A549 (cell line): Measurements from ENCODE around the gene IRF1. TPM values are rescaled to one million over a fixed set of nuclear protein-coding genes. Genes with fewer than 3 reads are reported as not detected.

Experiments used
- ATAC-seq, 2 experiments: fragments of 200-7000 bp in 1 of 2; fragments of >200 bp in 1 of 2; cut with Nextera tagmentation in 1 of 2; cut with Tn5 transposase in 1 of 2; 3 replicates each; pipeline versions ENCODE4 v1.8.0 to v1.9.1; 2018 to 2020; ENCODE audit warnings: mild to moderate bottlenecking in 1 of 2, moderate library complexity in 1 of 2
- CTCF ChIA-PET: fragments of 300-600 bp; sonication (Branson Sonifier 250); formaldehyde crosslinking; extraction: SDS; loops from one replicate; lab custom pipeline; 2021; ENCODE audit warnings: antibody characterized with exemption, inconsistent platforms; lab: Yijun Ruan, JAX
- POLR2A ChIA-PET: fragments of 350-600 bp; formaldehyde crosslinking; extraction: SDS; loops from one replicate; lab custom pipeline; 2021; ENCODE audit warnings: antibody characterized with exemption, inconsistent platforms; lab: Yijun Ruan, JAX
- DNase-seq, 2 experiments: peaks; one replicate each; pipeline versions ENCODE4 v3.0.0 to v3.0.0-alpha.2; 2011 to 2016; ENCODE audit warnings: low read depth in 1 of 2, low spot score in 1 of 2
- FAIRE-seq: peaks from 2 replicates; lab custom pipeline; 2011; peaks lifted over from hg19 to GRCh38; lab: Jason Lieb, UNC
- H3K27ac ChIP-seq, 2 experiments: fragments of >200 bp; sonication (Bioruptor Twin); formaldehyde crosslinking; 3 replicates each; pipeline ENCODE4 v1.5.1; 2016 to 2017
- H3K4me1 ChIP-seq: fragments of >200 bp; sonication (Bioruptor Twin); formaldehyde crosslinking; 3 replicates; pipeline ENCODE4 v1.6.1; 2016
- H3K4me2 ChIP-seq: fragments of >200 bp; sonication (Bioruptor Twin); formaldehyde crosslinking; 3 replicates; pipeline ENCODE4 v1.6.1; 2016
- H3K4me3 ChIP-seq: fragments of >200 bp; sonication (Bioruptor Twin); formaldehyde crosslinking; 3 replicates; pipeline ENCODE4 v1.5.1; 2016
- H3K9me3 ChIP-seq: fragments of >200 bp; sonication (Bioruptor Twin); formaldehyde crosslinking; 3 replicates; pipeline ENCODE4 v1.6.1; 2016
- CBX2 ChIP-seq: fragments of 200-600 bp; sonication (generic); IDR thresholded peaks from 2 replicates; pipeline ENCODE4 v1.6.1; 2016; ENCODE audit warnings: low read depth, mild to moderate bottlenecking, borderline replicate concordance
- CBX8 ChIP-seq: fragments of 200-600 bp; sonication (generic); IDR thresholded peaks from 2 replicates; pipeline ENCODE4 v1.6.1; 2016
- CEBPB ChIP-seq, 2 experiments: fragments of >200 bp in 1 of 2; sonication (Bioruptor Twin) in 1 of 2; formaldehyde crosslinking in 1 of 2; IDR thresholded peaks; 2 replicates each; pipeline ENCODE4 v1.6.1; 2012 to 2016
- CHD2 ChIP-seq: fragments of 150-350 bp; IDR thresholded peaks from 2 replicates; pipeline ENCODE4 v1.6.1; 2014; ENCODE audit warnings: low read length; ENCODE audit not compliant: partially characterized antibody
- CHD4 ChIP-seq: fragments of 200-600 bp; sonication (generic); IDR thresholded peaks from 2 replicates; pipeline ENCODE4 v1.6.1; 2016; ENCODE audit warnings: antibody characterized with exemption, mild to moderate bottlenecking, borderline replicate concordance
- EHF ChIP-seq: fragments of 250-450 bp; sonication (Bioruptor Pico); IDR thresholded peaks from 2 replicates; pipeline ENCODE4 v1.5.0; 2020; ENCODE audit warnings: mild to moderate bottlenecking
- EHMT2 ChIP-seq: fragments of 200-600 bp; sonication (generic); IDR thresholded peaks from 2 replicates; pipeline ENCODE4 v1.6.1; 2016; ENCODE audit warnings: antibody characterized with exemption, low read depth, mild to moderate bottlenecking, moderate library complexity
- EP300 ChIP-seq, 2 experiments: fragments of >200 bp; sonication (Bioruptor Twin); formaldehyde crosslinking; IDR thresholded peaks; 2 replicates in 1 of 2; 3 replicates in 1 of 2; pipeline ENCODE4 v1.6.1; 2016 to 2017
- FOSB ChIP-seq: fragments of 250-450 bp; sonication (Bioruptor Pico); IDR thresholded peaks from 2 replicates; pipeline ENCODE4 v1.5.0; 2020; ENCODE audit warnings: mild to moderate bottlenecking, moderate library complexity
- FOSL2 ChIP-seq, 2 experiments: fragments of 450-650 bp in 1 of 2; fragments of >200 bp in 1 of 2; sonication (Bioruptor Twin) in 1 of 2; formaldehyde crosslinking; IDR thresholded peaks; 2 replicates each; pipeline versions ENCODE4 v1.5.0 to v1.6.1; 2016 to 2020; ENCODE audit warnings: mild to moderate bottlenecking in 1 of 2, moderate library complexity in 1 of 2
- GATA3 ChIP-seq: IDR thresholded peaks from 2 replicates; pipeline ENCODE4 v1.6.1; 2012; ENCODE audit warnings: borderline replicate concordance
- HOXA7 ChIP-seq: fragments of 250-450 bp; sonication (Bioruptor Pico); IDR thresholded peaks from 2 replicates; pipeline ENCODE4 v1.5.0; 2020; ENCODE audit warnings: mild to moderate bottlenecking, moderate library complexity
- KDM5A ChIP-seq: fragments of 200-600 bp; sonication (generic); IDR thresholded peaks from 2 replicates; pipeline ENCODE4 v1.6.1; 2016; ENCODE audit warnings: antibody characterized with exemption, mild to moderate bottlenecking
- MAFK ChIP-seq: fragments of 450-650 bp; IDR thresholded peaks from 2 replicates; pipeline ENCODE4 v1.6.1; 2014; ENCODE audit not compliant: partially characterized antibody
- MYC ChIP-seq: IDR thresholded peaks from 2 replicates; pipeline ENCODE4 v1.6.1; 2012; ENCODE audit warnings: mild to moderate bottlenecking, inconsistent platforms, low read length, improper control_type of control experiment, borderline replicate concordance
- NR3C1 ChIP-seq: fragments of >200 bp; sonication (Bioruptor Twin); formaldehyde crosslinking; IDR thresholded peaks from 3 replicates; pipeline ENCODE4 v1.6.1; 2017
- POLR2AphosphoS2 ChIP-seq: conservative IDR thresholded peaks from 2 replicates; pipeline ENCODE4 v1.6.1; 2012; ENCODE audit warnings: low read length, improper control_type of control experiment, inconsistent platforms
- RARB ChIP-seq: fragments of 250-450 bp; sonication (Bioruptor Pico); IDR thresholded peaks from 2 replicates; pipeline ENCODE4 v1.8.0; 2021; ENCODE audit warnings: mild to moderate bottlenecking, moderate library complexity
- SREBF2 ChIP-seq: fragments of 450-650 bp; IDR thresholded peaks from 2 replicates; pipeline ENCODE4 v1.6.1; 2014; ENCODE audit warnings: mild to moderate bottlenecking, moderate library complexity
- TP53 ChIP-seq: fragments of 250-450 bp; sonication (Bioruptor Pico); IDR thresholded peaks from 2 replicates; pipeline ENCODE4 v1.5.0; 2021; ENCODE audit warnings: mild to moderate bottlenecking, moderate library complexity
- ZC3H11A ChIP-seq: fragments of 450-650 bp; IDR thresholded peaks from 2 replicates; pipeline ENCODE4 v1.6.1; 2014; ENCODE audit warnings: antibody characterized with exemption, mild to moderate bottlenecking
- ZFP36 ChIP-seq: fragments of 450-650 bp; IDR thresholded peaks from 2 replicates; pipeline ENCODE4 v1.6.1; 2014; ENCODE audit warnings: borderline replicate concordance; ENCODE audit not compliant: partially characterized antibody
- ZSCAN20 ChIP-seq: fragments of 250-450 bp; sonication (Bioruptor Pico); IDR thresholded peaks from 2 replicates; pipeline ENCODE4 v1.8.0; 2022; ENCODE audit warnings: mild to moderate bottlenecking, moderate library complexity
- WGBS: methylation state at CpG from one replicate; pipeline ENCODE4 v1.1.6; 2017; ENCODE audit errors: missing lambda C conversion rate; 5-methylcytosine and 5-hydroxymethylcytosine counted together
- polyA minus RNA-seq: library from RNA; depleted of rRNA, polyadenylated mRNA; stranded (reverse); fragments of >200 nt; gene quantifications from 2 replicates; pipeline ENCODE4 v1.2.3, GENCODE V29; 2011; rRNA and poly(A)+ RNA removed
- polyA plus RNA-seq, 4 experiments: library from polyadenylated mRNA; depleted of rRNA in 3 of 4; stranded (reverse); fragments of >200 nt; fragmentation: RNase III in 1 of 4; extraction: RNeasy Plus Mini Kit Qiagen cat#74134 plus additional on column Dnase treatment in 1 of 4; gene quantifications; 2 replicates in 3 of 4; 3 replicates in 1 of 4; pipeline ENCODE4 v1.2.3, GENCODE V29; 2011 to 2017
- TF ChIP-seq, protein P1 (sequence below): IDR thresholded peaks from 2 replicates; pipeline ENCODE4 v1.6.1; 2012; ENCODE audit warnings: low read depth, borderline replicate concordance
- TF ChIP-seq, protein P2 (sequence below): fragments of 250-450 bp; sonication (Bioruptor Pico); IDR thresholded peaks from 2 replicates; pipeline ENCODE4 v1.5.0; 2020; ENCODE audit warnings: low read depth, mild to moderate bottlenecking, moderate library complexity
- TF ChIP-seq, protein P3 (sequence below): fragments of 250-450 bp; sonication (Bioruptor Pico); IDR thresholded peaks from 2 replicates; pipeline ENCODE4 v1.5.0; 2021; ENCODE audit warnings: mild to moderate bottlenecking, moderate library complexity, borderline replicate concordance
- TF ChIP-seq, protein P4 (sequence below): IDR thresholded peaks from 2 replicates; pipeline ENCODE4 v1.6.1; 2012
- TF ChIP-seq, protein P5 (sequence below): fragments of 200-600 bp; sonication (generic); IDR thresholded peaks from 2 replicates; pipeline ENCODE4 v1.6.1; 2016; ENCODE audit warnings: antibody characterized with exemption, mild to moderate bottlenecking, moderate library complexity
- TF ChIP-seq, protein P6 (sequence below): fragments of >200 bp; sonication (Bioruptor Twin); formaldehyde crosslinking; IDR thresholded peaks from 2 replicates; pipeline ENCODE4 v1.6.1; 2016

IRF1 gene, protein sequence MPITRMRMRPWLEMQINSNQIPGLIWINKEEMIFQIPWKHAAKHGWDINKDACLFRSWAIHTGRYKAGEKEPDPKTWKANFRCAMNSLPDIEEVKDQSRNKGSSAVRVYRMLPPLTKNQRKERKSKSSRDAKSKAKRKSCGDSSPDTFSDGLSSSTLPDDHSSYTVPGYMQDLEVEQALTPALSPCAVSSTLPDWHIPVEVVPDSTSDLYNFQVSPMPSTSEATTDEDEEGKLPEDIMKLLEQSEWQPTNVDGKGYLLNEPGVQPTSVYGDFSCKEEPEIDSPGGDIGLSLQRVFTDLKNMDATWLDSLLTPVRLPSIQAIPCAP
- 10.9 and 11.2 TPM in 2 replicates for polyA plus RNA-seq (2011; rRNA removed)
- polyA plus RNA-seq (2012; cell fraction: cytosol; rRNA removed) = 9.7 and 13.3 TPM in 2 replicates
- polyA plus RNA-seq (2012; cell fraction: nucleus; rRNA removed) = 19.8 and 22.3 TPM in 2 replicates
- 13.3 to 15.5 TPM (median 15.1 TPM) in 3 replicates for polyA plus RNA-seq (2017; fragmentation: RNase III; extraction: RNeasy Plus Mini Kit Qiagen cat#74134 plus additional on column Dnase treatment)
- 27.8 and 35.9 TPM in 2 replicates for polyA minus RNA-seq

DNA sequence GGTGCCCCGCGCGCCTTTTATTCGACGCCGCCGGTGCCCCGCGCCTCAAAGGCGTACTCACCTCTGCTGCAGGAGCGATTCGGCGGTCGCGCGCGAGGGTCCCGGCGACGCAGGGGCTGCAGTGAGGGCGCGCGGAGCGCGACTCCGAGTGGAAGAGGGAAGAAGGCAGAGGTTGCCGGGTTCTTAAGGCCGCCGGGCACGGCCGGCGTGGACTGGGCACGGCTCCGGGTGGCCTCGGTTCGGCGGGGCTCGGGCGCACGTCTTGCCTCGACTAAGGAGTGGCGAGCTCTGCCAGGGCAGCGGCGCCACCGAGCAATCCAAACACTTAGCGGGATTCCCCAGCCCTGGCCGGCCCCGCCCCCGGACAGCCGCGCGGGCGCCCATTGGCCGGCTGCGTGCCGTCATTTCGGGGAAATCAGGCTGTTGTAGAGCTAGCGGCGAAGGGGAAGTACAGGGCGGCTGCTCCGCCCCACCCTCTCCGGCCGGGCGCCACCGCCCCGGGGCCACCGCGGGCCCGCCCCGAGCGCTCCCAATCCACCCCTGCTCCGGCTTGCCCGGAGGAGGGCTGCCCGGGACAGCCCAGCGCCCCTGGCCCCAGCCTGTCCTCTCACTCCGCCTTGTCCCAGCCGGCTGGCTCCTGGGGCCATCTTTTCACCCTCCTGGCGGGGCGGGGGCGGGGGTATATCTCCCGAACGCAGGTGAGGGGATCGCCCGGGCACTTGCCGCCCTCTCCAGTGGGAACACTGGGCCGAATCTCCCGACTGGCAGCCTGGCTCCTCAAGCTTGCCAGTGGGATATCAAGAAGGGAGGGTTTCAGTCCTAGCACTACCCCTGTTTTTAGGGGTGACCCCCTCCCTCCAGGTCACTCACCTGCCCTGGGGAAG is at the start of gene IRF1:
Gene IRF1 (minus strand): TSS at position 290 of the 884 bp plus-strand sequence. CDS start 1,295 bp downstream, outside the sequence.
- Histone ChIP-seq H3K9me3 (no peaks in the 10 kb centered on the region), H3K4me3 (peak within 1 kb of the TSS; percentile 83), H3K4me1 (peaks cover 36% of the 10 kb centered on the region), H3K27ac (peak within 1 kb of the TSS; percentile 92 to 96), H3K4me2 (peak within 1 kb of the TSS; percentile 94)
- ChIA-PET POLR2A (interaction anchor here (0.6 to 2.2 kb wide), 25 partner anchors 9 to 930 kb away, joined by 3 to 32 read pairs (median 5); partner anchors contain the start of genes KIF3A, SLC22A4 and SLC22A5), CTCF (interaction anchor here (0.7 to 4.8 kb wide), 30 partner anchors 8 to 239 kb away, joined by 3 to 30 read pairs (median 5); partner anchors contain the start of gene SLC22A4)
- DNase-seq (peak; percentile 95 to 97), ATAC-seq (peak; percentile 86 to 94), FAIRE-seq (no peak)
- 2% methylated on average over 13 of the region's 87 CpGs for WGBS
- no peak for TF ChIP-seq ZC3H11A
- no peak for TF ChIP-seq CBX2
- TF ChIP-seq CEBPB (IDR thresholded peaks at IDR 0.05) = no peak
- TF ChIP-seq MAFK = no peak
- no peak for TF ChIP-seq EHMT2
- no peak for TF ChIP-seq ZSCAN20 (CRISPR knock-in tag)
- TF ChIP-seq FOSL2 (IDR thresholded peaks at IDR 0.05) = no peak
- no peak for TF ChIP-seq FOSL2 (CRISPR knock-in tag; IDR thresholded peaks at IDR 0.05)
- TF ChIP-seq, protein P1, sequence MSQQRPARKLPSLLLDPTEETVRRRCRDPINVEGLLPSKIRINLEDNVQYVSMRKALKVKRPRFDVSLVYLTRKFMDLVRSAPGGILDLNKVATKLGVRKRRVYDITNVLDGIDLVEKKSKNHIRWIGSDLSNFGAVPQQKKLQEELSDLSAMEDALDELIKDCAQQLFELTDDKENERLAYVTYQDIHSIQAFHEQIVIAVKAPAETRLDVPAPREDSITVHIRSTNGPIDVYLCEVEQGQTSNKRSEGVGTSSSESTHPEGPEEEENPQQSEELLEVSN = peak; percentile 65
- no peak for TF ChIP-seq NR3C1
- no peak for TF ChIP-seq HOXA7 (CRISPR knock-in tag)
- no peak for TF ChIP-seq MYC
- TF ChIP-seq TP53 (CRISPR knock-in tag) = peak; percentile 83; the same call in 1 of the 2 replicates
- no peak for TF ChIP-seq EHF (CRISPR knock-in tag)
- no peak for TF ChIP-seq EP300 (IDR thresholded peaks at IDR 0.05)
- no peak for TF ChIP-seq CBX8
- TF ChIP-seq, protein P2, sequence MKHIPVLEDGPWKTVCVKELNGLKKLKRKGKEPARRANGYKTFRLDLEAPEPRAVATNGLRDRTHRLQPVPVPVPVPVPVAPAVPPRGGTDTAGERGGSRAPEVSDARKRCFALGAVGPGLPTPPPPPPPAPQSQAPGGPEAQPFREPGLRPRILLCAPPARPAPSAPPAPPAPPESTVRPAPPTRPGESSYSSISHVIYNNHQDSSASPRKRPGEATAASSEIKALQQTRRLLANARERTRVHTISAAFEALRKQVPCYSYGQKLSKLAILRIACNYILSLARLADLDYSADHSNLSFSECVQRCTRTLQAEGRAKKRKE (CRISPR knock-in tag) = no peak
- no peak for TF ChIP-seq KDM5A
- no peak for TF ChIP-seq CHD2
- TF ChIP-seq SREBF2 = no peak
- no peak for TF ChIP-seq FOSB (CRISPR knock-in tag)
- TF ChIP-seq RARB = no peak
- TF ChIP-seq GATA3 = 0 out of 2 replicates have a peak, but pooled peaks have one; percentile 17
- TF ChIP-seq, protein P3, sequence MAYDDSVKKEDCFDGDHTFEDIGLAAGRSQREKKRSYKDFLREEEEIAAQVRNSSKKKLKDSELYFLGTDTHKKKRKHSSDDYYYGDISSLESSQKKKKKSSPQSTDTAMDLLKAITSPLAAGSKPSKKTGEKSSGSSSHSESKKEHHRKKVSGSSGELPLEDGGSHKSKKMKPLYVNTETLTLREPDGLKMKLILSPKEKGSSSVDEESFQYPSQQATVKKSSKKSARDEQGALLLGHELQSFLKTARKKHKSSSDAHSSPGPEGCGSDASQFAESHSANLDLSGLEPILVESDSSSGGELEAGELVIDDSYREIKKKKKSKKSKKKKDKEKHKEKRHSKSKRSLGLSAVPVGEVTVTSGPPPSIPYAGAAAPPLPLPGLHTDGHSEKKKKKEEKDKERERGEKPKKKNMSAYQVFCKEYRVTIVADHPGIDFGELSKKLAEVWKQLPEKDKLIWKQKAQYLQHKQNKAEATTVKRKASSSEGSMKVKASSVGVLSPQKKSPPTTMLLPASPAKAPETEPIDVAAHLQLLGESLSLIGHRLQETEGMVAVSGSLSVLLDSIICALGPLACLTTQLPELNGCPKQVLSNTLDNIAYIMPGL (CRISPR knock-in tag) = 0 out of 2 replicates have a peak, but pooled peaks have one; percentile 19
- TF ChIP-seq, protein P4, sequence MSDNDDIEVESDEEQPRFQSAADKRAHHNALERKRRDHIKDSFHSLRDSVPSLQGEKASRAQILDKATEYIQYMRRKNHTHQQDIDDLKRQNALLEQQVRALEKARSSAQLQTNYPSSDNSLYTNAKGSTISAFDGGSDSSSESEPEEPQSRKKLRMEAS = peak; percentile 68; the same call in 1 of the 2 replicates
- TF ChIP-seq CHD4 = no peak
- TF ChIP-seq, protein P5, sequence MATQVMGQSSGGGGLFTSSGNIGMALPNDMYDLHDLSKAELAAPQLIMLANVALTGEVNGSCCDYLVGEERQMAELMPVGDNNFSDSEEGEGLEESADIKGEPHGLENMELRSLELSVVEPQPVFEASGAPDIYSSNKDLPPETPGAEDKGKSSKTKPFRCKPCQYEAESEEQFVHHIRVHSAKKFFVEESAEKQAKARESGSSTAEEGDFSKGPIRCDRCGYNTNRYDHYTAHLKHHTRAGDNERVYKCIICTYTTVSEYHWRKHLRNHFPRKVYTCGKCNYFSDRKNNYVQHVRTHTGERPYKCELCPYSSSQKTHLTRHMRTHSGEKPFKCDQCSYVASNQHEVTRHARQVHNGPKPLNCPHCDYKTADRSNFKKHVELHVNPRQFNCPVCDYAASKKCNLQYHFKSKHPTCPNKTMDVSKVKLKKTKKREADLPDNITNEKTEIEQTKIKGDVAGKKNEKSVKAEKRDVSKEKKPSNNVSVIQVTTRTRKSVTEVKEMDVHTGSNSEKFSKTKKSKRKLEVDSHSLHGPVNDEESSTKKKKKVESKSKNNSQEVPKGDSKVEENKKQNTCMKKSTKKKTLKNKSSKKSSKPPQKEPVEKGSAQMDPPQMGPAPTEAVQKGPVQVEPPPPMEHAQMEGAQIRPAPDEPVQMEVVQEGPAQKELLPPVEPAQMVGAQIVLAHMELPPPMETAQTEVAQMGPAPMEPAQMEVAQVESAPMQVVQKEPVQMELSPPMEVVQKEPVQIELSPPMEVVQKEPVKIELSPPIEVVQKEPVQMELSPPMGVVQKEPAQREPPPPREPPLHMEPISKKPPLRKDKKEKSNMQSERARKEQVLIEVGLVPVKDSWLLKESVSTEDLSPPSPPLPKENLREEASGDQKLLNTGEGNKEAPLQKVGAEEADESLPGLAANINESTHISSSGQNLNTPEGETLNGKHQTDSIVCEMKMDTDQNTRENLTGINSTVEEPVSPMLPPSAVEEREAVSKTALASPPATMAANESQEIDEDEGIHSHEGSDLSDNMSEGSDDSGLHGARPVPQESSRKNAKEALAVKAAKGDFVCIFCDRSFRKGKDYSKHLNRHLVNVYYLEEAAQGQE = no peak; the same call in 1 of the 2 replicates
- no peak for TF ChIP-seq POLR2AphosphoS2
- TF ChIP-seq, protein P6, sequence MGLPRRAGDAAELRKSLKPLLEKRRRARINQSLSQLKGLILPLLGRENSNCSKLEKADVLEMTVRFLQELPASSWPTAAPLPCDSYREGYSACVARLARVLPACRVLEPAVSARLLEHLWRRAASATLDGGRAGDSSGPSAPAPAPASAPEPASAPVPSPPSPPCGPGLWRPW = no peak
- no peak for TF ChIP-seq ZFP36
